Measurements from ENCODE around the gene LTBP1.

DNA sequence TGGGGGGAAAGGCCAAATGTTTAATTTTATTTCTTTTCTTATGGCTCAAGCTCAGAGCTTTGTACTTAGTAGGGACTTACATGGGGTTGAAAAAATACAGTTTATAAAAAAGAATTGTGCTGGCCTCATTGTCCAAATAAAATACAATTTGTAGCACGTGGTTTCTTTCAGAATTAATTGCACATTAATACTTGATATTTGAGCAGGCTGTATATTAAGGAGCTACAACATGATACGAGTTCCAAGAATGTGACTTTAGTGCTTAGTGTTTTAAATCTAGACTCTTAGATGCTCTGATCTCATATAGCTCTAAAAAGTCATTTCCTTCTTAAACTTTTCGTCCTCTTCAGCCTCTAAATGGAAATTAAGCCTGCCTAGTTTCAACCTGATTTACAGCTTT is 483.3 kb downstream of the LTBP1 start:
- TF ChIP-seq, protein P1, sequence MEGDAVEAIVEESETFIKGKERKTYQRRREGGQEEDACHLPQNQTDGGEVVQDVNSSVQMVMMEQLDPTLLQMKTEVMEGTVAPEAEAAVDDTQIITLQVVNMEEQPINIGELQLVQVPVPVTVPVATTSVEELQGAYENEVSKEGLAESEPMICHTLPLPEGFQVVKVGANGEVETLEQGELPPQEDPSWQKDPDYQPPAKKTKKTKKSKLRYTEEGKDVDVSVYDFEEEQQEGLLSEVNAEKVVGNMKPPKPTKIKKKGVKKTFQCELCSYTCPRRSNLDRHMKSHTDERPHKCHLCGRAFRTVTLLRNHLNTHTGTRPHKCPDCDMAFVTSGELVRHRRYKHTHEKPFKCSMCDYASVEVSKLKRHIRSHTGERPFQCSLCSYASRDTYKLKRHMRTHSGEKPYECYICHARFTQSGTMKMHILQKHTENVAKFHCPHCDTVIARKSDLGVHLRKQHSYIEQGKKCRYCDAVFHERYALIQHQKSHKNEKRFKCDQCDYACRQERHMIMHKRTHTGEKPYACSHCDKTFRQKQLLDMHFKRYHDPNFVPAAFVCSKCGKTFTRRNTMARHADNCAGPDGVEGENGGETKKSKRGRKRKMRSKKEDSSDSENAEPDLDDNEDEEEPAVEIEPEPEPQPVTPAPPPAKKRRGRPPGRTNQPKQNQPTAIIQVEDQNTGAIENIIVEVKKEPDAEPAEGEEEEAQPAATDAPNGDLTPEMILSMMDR (conservative IDR thresholded peaks at IDR 0.05; ENCODE audit: low read depth in 2 of 2): no peak
- TF ChIP-seq CREB1 (CRISPR knock-in tag; IDR thresholded peaks at IDR 0.05; ENCODE audit: low read depth) (no peak), STAT1 (IDR thresholded peaks at IDR 0.05; ENCODE audit: unreplicated experiment) (no peak), EZH2phosphoT487 (IDR thresholded peaks at IDR 0.05; ENCODE audit: unreplicated experiment) (no peak), POLR2AphosphoS5 (IDR thresholded peaks at IDR 0.05; ENCODE audit: low read depth) (no peak), EZH2 (IDR thresholded peaks at IDR 0.05; ENCODE audit: low read depth, unreplicated experiment) (no peak), NANOG (IDR thresholded peaks at IDR 0.05; ENCODE audit: borderline replicate concordance) (no peak), JUNB (IDR thresholded peaks at IDR 0.05; ENCODE audit: unreplicated experiment) (no peak), ZNF114 (CRISPR knock-in tag; IDR thresholded peaks at IDR 0.05) (no peak), ZNF462 (CRISPR knock-in tag; IDR thresholded peaks at IDR 0.05) (no peak)
- TF ChIP-seq, protein P2, sequence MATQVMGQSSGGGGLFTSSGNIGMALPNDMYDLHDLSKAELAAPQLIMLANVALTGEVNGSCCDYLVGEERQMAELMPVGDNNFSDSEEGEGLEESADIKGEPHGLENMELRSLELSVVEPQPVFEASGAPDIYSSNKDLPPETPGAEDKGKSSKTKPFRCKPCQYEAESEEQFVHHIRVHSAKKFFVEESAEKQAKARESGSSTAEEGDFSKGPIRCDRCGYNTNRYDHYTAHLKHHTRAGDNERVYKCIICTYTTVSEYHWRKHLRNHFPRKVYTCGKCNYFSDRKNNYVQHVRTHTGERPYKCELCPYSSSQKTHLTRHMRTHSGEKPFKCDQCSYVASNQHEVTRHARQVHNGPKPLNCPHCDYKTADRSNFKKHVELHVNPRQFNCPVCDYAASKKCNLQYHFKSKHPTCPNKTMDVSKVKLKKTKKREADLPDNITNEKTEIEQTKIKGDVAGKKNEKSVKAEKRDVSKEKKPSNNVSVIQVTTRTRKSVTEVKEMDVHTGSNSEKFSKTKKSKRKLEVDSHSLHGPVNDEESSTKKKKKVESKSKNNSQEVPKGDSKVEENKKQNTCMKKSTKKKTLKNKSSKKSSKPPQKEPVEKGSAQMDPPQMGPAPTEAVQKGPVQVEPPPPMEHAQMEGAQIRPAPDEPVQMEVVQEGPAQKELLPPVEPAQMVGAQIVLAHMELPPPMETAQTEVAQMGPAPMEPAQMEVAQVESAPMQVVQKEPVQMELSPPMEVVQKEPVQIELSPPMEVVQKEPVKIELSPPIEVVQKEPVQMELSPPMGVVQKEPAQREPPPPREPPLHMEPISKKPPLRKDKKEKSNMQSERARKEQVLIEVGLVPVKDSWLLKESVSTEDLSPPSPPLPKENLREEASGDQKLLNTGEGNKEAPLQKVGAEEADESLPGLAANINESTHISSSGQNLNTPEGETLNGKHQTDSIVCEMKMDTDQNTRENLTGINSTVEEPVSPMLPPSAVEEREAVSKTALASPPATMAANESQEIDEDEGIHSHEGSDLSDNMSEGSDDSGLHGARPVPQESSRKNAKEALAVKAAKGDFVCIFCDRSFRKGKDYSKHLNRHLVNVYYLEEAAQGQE (IDR thresholded peaks at IDR 0.05; ENCODE audit: unreplicated experiment): no peak
- TF ChIP-seq, protein P3, sequence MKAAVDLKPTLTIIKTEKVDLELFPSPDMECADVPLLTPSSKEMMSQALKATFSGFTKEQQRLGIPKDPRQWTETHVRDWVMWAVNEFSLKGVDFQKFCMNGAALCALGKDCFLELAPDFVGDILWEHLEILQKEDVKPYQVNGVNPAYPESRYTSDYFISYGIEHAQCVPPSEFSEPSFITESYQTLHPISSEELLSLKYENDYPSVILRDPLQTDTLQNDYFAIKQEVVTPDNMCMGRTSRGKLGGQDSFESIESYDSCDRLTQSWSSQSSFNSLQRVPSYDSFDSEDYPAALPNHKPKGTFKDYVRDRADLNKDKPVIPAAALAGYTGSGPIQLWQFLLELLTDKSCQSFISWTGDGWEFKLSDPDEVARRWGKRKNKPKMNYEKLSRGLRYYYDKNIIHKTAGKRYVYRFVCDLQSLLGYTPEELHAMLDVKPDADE (IDR thresholded peaks at IDR 0.05): no peak

All from GM23338 (cell line).